ENCODE data around the gene DACH1.
A peak's percentile ranks its signal among the peaks of the same experiment; 100 is the strongest.

DACH1 gene

DNA sequence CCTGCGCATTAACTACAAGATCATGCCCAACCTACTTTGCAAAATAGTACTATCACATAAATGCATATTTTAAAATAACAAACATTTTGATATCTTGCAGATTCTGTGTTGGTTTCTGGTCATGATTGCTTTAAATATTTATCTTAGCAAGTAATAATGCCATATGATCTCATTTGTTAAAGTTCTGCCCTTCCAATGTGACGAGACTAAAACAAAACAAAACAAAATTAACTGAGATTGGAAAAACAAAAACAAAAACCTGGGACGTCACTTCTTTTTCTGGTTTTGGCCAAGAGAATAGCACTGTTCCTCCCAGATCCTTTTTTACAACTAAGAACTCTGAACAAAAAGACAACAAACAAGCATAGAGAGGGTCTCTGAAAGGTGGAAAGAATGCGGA, 436.3 kb downstream of the DACH1 start:
- no peak overlapping the region for H3K9ac ChIP-seq (ENCODE audit: low read length in 5 of 5)
- H3K27me3 ChIP-seq (ENCODE audit: control insufficient read depth in 5 of 5, insufficient read depth in 4 of 5, low read length in 5 of 5): no peaks in the 10 kb centered on the region
- H3K36me3 ChIP-seq (ENCODE audit: control insufficient read depth in 5 of 5, insufficient read depth in 5 of 5, low read length in 5 of 5): no peaks in the 10 kb centered on the region
- no peak overlapping the region for H3K4me3 ChIP-seq (ENCODE audit: low read depth in 1 of 5, low read length in 5 of 5)
- no peaks in the 10 kb centered on the region for H3K9me3 ChIP-seq (ENCODE audit: control insufficient read depth in 5 of 5, low read length in 5 of 5)
- H3K27ac ChIP-seq (ENCODE audit: low read depth, low read length): no peak overlapping the region
- no peaks in the 10 kb centered on the region for H3K4me1 ChIP-seq (ENCODE audit: control insufficient read depth in 5 of 5, insufficient read depth in 5 of 5, low read length in 5 of 5)

DNA sequence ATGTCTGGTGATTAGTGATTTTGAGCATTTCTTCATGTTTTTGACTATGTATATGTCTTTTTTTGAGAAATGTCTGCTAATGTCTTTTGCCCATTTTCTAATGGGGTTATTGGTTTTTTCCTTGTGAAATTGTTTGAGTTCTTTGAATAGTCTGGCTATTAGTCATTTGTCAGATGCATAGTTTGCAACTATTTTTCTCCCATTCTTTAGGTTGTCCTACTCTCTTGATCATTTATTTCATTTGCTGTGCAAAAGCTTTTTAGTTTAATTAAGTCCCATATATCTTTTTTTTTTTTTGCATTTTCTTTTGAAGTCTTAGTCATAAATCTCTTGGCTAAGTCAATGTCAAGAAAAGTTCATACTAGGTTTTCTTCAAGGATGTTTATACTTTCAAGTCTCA, 449.8 kb downstream of the DACH1 start:
- Histone ChIP-seq H3K36me3 (ENCODE audit: control insufficient read depth in 5 of 5, insufficient read depth in 5 of 5, low read length in 5 of 5) (no peaks in the 10 kb centered on the region), H3K4me1 (ENCODE audit: control insufficient read depth in 5 of 5, insufficient read depth in 5 of 5, low read length in 5 of 5) (no peaks in the 10 kb centered on the region)

DNA sequence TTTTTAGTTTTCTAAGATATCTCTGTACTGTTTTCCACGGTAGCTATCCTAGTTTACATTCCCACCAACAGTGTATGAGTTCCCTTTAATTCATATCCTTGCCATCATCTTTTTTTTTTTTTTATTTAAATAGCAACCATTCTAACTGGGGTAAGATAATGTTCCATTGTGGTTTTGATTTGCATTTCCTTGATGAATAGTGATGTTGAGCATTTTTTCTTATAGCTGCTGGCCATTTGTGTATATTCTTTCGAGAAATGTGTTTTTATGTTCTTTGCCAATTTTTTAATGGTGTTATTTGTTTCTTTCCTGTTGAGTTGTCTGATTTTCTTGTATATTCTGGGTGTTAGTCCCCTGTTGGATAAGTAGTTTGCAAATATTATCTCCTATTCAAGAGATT, 454.8 kb downstream of the DACH1 start:
- Histone ChIP-seq H3K9ac (ENCODE audit: low read length in 5 of 5) (no peak overlapping the region), H3K4me1 (ENCODE audit: control insufficient read depth in 5 of 5, insufficient read depth in 5 of 5, low read length in 5 of 5) (no peaks in the 10 kb centered on the region), H3K27ac (ENCODE audit: low read depth, low read length) (no peak overlapping the region), H3K4me3 (ENCODE audit: low read depth in 1 of 5, low read length in 5 of 5) (no peak overlapping the region), H3K9me3 (ENCODE audit: control insufficient read depth in 5 of 5, low read length in 5 of 5) (no peaks in the 10 kb centered on the region), H3K36me3 (ENCODE audit: control insufficient read depth in 5 of 5, insufficient read depth in 5 of 5, low read length in 5 of 5) (no peaks in the 10 kb centered on the region), H3K27me3 (ENCODE audit: control insufficient read depth in 5 of 5, insufficient read depth in 4 of 5, low read length in 5 of 5) (no peaks in the 10 kb centered on the region)

More for the DNA sequence above, 449.8 kb downstream of the DACH1 start:
- no peaks in the 10 kb centered on the region for H3K27me3 ChIP-seq (ENCODE audit: control insufficient read depth in 5 of 5, insufficient read depth in 4 of 5, low read length in 5 of 5)
- H3K9me3 ChIP-seq (ENCODE audit: control insufficient read depth in 5 of 5, low read length in 5 of 5): peaks cover 0 to 3% (median 0%) of the 10 kb centered on the region in 5 donors
- no peak overlapping the region for H3K4me3 ChIP-seq (ENCODE audit: low read depth in 1 of 5, low read length in 5 of 5)
- H3K27ac ChIP-seq (ENCODE audit: low read depth, low read length): no peak overlapping the region
- no peak overlapping the region for H3K9ac ChIP-seq (ENCODE audit: low read length in 5 of 5)

DNA sequence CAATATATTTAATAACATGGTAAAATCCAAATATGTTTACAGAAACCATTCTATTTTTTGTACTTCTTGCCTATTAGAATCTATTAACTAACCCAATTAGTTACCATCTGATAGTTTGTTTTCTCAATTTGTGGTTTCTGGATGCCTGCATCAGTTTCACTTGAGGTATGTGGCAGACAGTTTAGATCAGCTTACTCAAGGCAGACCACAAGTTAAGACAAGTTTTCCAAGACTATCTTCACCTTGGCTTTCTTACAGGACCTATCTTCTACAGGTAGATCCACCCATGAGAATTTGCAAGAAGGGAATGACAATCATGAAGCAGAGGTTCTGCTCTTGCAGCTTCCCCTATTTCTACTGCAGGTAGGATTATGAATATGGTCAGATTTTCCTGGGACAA, 458.6 kb downstream of the DACH1 start:
- Histone ChIP-seq H3K9ac (ENCODE audit: low read length in 5 of 5) (no peak overlapping the region), H3K27ac (ENCODE audit: low read depth, low read length) (no peak overlapping the region), H3K4me1 (ENCODE audit: control insufficient read depth in 5 of 5, insufficient read depth in 5 of 5, low read length in 5 of 5) (no peaks in the 10 kb centered on the region), H3K36me3 (ENCODE audit: control insufficient read depth in 5 of 5, insufficient read depth in 5 of 5, low read length in 5 of 5) (no peaks in the 10 kb centered on the region), H3K9me3 (ENCODE audit: control insufficient read depth in 5 of 5, low read length in 5 of 5) (no peaks in the 10 kb centered on the region), H3K27me3 (ENCODE audit: control insufficient read depth in 5 of 5, insufficient read depth in 4 of 5, low read length in 5 of 5) (no peaks in the 10 kb centered on the region), H3K4me3 (ENCODE audit: low read depth in 1 of 5, low read length in 5 of 5) (no peak overlapping the region)

DNA sequence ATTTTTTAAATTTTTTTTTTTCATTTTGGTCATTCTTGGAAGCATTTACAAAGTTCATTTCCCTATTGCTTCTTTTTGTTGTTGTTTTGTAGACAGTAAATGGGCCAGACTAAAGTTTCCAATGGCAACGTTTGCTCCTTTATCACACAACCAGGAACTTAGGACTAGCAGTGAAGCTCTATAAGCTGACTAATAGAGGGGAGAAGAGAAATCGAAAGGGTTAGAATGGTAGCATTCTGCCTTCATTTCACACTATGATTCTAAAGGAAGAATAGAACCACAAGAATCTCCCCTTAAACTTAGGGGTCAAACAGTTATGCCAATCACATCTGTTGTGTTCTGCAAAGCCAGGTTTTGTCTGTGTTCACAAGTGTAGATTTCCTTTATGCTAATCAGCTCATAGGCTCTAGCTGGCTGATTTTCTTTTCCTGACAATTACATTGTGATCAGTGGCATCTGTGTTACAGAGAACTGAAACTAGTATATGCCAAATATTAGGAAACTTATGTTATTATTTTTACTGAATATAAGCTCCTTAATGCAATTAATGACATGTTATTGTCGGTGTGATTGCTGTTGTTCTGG, 467.3 kb downstream of the DACH1 start:
- H3K27ac ChIP-seq (ENCODE audit: low read depth, low read length): no peak overlapping the region
- no peaks in the 10 kb centered on the region for H3K27me3 ChIP-seq (ENCODE audit: control insufficient read depth in 5 of 5, insufficient read depth in 4 of 5, low read length in 5 of 5)
- H3K9me3 ChIP-seq (ENCODE audit: control insufficient read depth in 5 of 5, low read length in 5 of 5): no peaks in the 10 kb centered on the region
- H3K4me1 ChIP-seq (ENCODE audit: control insufficient read depth in 5 of 5, insufficient read depth in 5 of 5, low read length in 5 of 5): peaks cover 0 to 6% (median 6%) of the 10 kb centered on the region in 5 donors
- no peak overlapping the region for H3K9ac ChIP-seq (ENCODE audit: low read length in 5 of 5)
- H3K36me3 ChIP-seq (ENCODE audit: control insufficient read depth in 5 of 5, insufficient read depth in 5 of 5, low read length in 5 of 5): no peaks in the 10 kb centered on the region
- H3K4me3 ChIP-seq (ENCODE audit: low read depth in 1 of 5, low read length in 5 of 5): no peak overlapping the region

DNA sequence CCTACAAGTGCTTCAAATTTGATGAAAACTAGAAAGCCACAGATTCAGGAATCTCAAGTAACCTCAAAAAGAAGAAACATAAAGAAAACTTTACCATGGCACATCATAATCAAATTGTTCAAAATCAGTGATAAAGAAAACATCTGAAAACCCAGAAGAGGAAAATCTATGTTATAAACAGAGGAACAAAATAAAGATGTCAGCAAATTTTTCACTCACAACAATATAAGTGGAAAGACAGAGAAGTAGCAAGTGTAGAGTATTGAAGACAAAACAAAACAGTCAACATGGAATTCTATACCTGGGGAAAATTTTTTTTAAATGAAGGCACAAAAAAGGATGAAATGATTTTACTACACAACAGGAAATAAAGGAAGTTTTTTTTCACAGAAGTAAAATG, 470.9 kb downstream of the DACH1 start:
- H3K9me3 ChIP-seq (ENCODE audit: control insufficient read depth in 5 of 5, low read length in 5 of 5): peaks cover 0 to under 1% (median 0%) of the 10 kb centered on the region in 5 donors

DNA sequence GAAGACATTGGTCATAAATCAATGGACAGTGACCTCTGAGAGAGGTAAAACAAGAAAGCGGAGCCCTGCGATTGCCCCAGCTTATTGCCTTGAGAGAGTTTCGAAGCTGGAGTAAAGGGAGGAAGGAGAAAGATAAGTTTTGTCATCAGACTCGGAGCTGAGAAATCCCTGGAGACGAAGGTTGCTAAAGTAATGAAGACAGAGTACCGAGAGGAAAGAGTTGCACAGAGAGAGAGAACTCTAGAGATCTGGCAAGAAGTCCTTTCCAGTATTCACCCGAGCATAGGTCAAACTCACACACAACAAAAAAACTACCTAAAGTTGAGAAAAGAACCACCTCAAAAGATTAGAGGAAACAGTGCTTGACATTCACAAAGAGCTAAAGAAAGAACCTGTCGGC, 472.0 kb downstream of the DACH1 start:
- Histone ChIP-seq H3K4me3 (ENCODE audit: low read depth in 1 of 5, low read length in 5 of 5) (peak overlapping the region in 4 of 5 donors; percentile 35 to 47 (median 38)), H3K27me3 (ENCODE audit: control insufficient read depth in 5 of 5, insufficient read depth in 4 of 5, low read length in 5 of 5) (no peaks in the 10 kb centered on the region), H3K9me3 (ENCODE audit: control insufficient read depth in 5 of 5, low read length in 5 of 5) (peaks cover 0 to 5% (median 0%) of the 10 kb centered on the region in 5 donors), H3K4me1 (ENCODE audit: control insufficient read depth in 5 of 5, insufficient read depth in 5 of 5, low read length in 5 of 5) (peaks cover 0 to 10% (median 6%) of the 10 kb centered on the region in 5 donors), H3K27ac (ENCODE audit: low read depth, low read length) (no peak overlapping the region), H3K9ac (ENCODE audit: low read length in 5 of 5) (peak overlapping the region in 1 of 5 donors; percentile 35), H3K36me3 (ENCODE audit: control insufficient read depth in 5 of 5, insufficient read depth in 5 of 5, low read length in 5 of 5) (no peaks in the 10 kb centered on the region)

More for the DNA sequence above, 470.9 kb downstream of the DACH1 start:
- Histone ChIP-seq H3K27me3 (ENCODE audit: control insufficient read depth in 5 of 5, insufficient read depth in 4 of 5, low read length in 5 of 5) (no peaks in the 10 kb centered on the region), H3K36me3 (ENCODE audit: control insufficient read depth in 5 of 5, insufficient read depth in 5 of 5, low read length in 5 of 5) (no peaks in the 10 kb centered on the region), H3K4me3 (ENCODE audit: low read depth in 1 of 5, low read length in 5 of 5) (no peak overlapping the region), H3K9ac (ENCODE audit: low read length in 5 of 5) (no peak overlapping the region), H3K4me1 (ENCODE audit: control insufficient read depth in 5 of 5, insufficient read depth in 5 of 5, low read length in 5 of 5) (peaks cover 0 to 10% (median 6%) of the 10 kb centered on the region in 5 donors), H3K27ac (ENCODE audit: low read depth, low read length) (no peak overlapping the region)

DNA sequence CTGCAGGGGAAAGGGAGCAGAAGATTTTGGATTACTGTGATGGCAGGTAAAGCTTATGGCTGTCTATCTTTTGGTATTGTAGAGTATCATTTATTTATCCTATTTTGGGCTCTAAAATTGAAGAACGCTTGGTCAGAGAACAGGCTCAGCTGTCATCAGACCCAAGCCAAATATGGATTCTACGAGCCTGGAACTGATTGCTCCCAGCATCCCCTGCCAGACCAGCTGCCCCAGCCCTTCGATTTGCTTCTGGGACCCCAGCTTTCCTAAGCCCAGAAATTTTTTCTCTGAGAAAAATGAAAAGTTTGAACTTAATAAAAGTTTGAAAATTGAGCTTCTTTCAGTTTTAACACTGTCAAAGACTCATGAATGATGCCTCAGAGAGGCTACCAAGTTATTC, 472.8 kb downstream of the DACH1 start:
- H3K27ac ChIP-seq (ENCODE audit: low read depth, low read length): no peak overlapping the region
- peaks cover 0 to 10% (median 6%) of the 10 kb centered on the region in 5 donors for H3K4me1 ChIP-seq (ENCODE audit: control insufficient read depth in 5 of 5, insufficient read depth in 5 of 5, low read length in 5 of 5)
- no peaks in the 10 kb centered on the region for H3K27me3 ChIP-seq (ENCODE audit: control insufficient read depth in 5 of 5, insufficient read depth in 4 of 5, low read length in 5 of 5)
- no peak overlapping the region for H3K4me3 ChIP-seq (ENCODE audit: low read depth in 1 of 5, low read length in 5 of 5)
- H3K36me3 ChIP-seq (ENCODE audit: control insufficient read depth in 5 of 5, insufficient read depth in 5 of 5, low read length in 5 of 5): no peaks in the 10 kb centered on the region
- no peak overlapping the region for H3K9ac ChIP-seq (ENCODE audit: low read length in 5 of 5)
- H3K9me3 ChIP-seq (ENCODE audit: control insufficient read depth in 5 of 5, low read length in 5 of 5): peaks cover 0 to 5% (median 0%) of the 10 kb centered on the region in 5 donors
